Subcutaneous abdominal adipose tissue (tissue), 5 donors: ENCODE results near the gene CNTN4.

ENCODE experiments used
- H3K27ac ChIP-seq: one replicate; pipeline ENCODE4 v1.7.0; 2013; ENCODE audit warnings: low read depth, mild to moderate bottlenecking, inconsistent platforms, low read length, moderate library complexity
- H3K27me3 ChIP-seq, 5 donors: one replicate each; pipeline ENCODE4 v1.7.0; 2013; ENCODE audit warnings: low read length in 5 of 5, inconsistent platforms in 1 of 5; ENCODE audit not compliant: control insufficient read depth in 5 of 5, insufficient read depth in 4 of 5
- H3K36me3 ChIP-seq, 5 donors: one replicate each; pipeline ENCODE4 v1.7.0; 2013; ENCODE audit warnings: low read length in 5 of 5; ENCODE audit not compliant: control insufficient read depth in 5 of 5, insufficient read depth in 5 of 5
- H3K4me1 ChIP-seq, 5 donors: one replicate each; pipeline ENCODE4 v1.7.0; 2013; ENCODE audit warnings: low read length in 5 of 5, mild to moderate bottlenecking in 3 of 5, moderate library complexity in 1 of 5; ENCODE audit not compliant: control insufficient read depth in 5 of 5, insufficient read depth in 5 of 5
- H3K4me3 ChIP-seq, 5 donors: one replicate each; pipeline ENCODE4 v1.7.0; 2013; ENCODE audit warnings: low read length in 5 of 5, low read depth in 1 of 5
- H3K9ac ChIP-seq, 5 donors: one replicate each; pipeline ENCODE4 v1.7.0; 2013; ENCODE audit warnings: low read length in 5 of 5, mild to moderate bottlenecking in 4 of 5, moderate library complexity in 3 of 5
- H3K9me3 ChIP-seq, 5 donors: one replicate each; pipeline ENCODE4 v1.7.0; 2013; ENCODE audit warnings: low read length in 5 of 5; ENCODE audit not compliant: control insufficient read depth in 5 of 5
- donor health status: healthy.
- donor health status: healthy.
- donor health status: healthy.
- donor health status: healthy.
- donor health status: healthy.

The CNTN4 gene

DNA sequence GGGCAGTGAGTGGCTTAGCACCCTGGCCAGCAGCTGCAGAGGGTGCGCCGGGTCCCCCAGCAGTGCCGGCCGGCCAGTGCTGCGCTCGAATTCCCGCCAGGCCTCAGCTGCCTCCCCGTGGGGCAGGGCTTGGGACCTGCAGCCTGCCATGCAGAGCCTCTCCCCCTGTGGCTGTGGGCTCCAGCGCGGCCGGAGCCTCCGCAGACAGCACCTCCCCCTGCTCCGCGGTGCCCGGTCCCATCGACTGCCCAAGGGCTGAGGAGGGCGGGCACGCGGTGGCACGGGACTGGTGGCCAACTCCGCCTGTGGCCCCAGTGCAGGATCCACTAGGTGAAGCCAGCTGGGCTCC lies 386.3 kb downstream of the CNTN4 start:
- Histone ChIP-seq H3K4me1 (no peaks in the 10 kb centered on the region), H3K27ac (no peak overlapping the region)

DNA sequence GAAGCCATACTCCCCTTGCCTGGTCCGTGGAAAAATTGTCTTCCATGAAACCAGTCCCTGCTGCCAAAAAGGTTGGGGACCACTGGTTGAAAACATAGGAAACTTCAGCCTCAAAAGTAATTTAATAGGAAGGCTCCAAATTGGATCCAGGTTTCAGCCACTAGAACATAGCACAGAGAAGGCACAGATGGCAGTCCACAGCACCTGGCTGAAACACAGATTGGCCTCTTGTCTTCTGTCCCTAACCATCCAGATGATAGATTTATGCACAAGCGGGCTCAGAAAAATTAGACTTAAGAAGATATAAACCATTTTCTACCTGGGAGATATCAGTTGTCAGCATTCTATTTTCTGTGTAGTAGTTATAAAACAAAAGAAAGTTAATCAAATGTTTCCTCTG lies 397.1 kb downstream of the CNTN4 start:
- H3K4me1 ChIP-seq = no peaks in the 10 kb centered on the region
- no peak overlapping the region for H3K27ac ChIP-seq
- no peak overlapping the region for H3K9ac ChIP-seq
- no peaks in the 10 kb centered on the region for H3K27me3 ChIP-seq
- H3K36me3 ChIP-seq = no peaks in the 10 kb centered on the region
- H3K9me3 ChIP-seq = no peaks in the 10 kb centered on the region
- no peak overlapping the region for H3K4me3 ChIP-seq

More for the DNA sequence above, 386.3 kb downstream of the CNTN4 start:
- Histone ChIP-seq H3K4me3 (no peak overlapping the region), H3K9ac (no peak overlapping the region), H3K9me3 (peaks cover 0 to 4% (median 0%) of the 10 kb centered on the region in 5 donors), H3K36me3 (no peaks in the 10 kb centered on the region), H3K27me3 (no peaks in the 10 kb centered on the region)

DNA sequence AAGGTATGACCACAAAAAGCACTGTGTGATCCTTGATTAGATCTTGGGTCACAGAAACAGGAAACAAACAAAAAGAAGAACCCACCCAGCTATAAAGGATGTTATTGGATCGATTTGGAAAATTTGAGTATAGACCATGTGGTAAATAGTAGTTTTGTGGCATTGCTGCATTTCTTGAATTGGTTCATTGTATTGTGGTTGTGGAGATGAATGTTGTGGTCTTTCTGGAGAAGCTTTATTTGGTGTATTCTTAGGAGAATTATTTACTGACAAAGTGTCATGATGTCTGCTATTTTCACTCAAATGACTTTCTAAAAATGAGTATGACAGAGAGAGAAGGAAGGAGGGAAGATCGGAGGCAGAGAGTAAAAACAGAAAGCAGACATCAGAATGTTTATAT lies 406.2 kb downstream of the CNTN4 start:
- Histone ChIP-seq H3K4me1 (no peaks in the 10 kb centered on the region), H3K9ac (no peak overlapping the region), H3K27me3 (no peaks in the 10 kb centered on the region), H3K4me3 (no peak overlapping the region), H3K27ac (no peak overlapping the region), H3K36me3 (no peaks in the 10 kb centered on the region), H3K9me3 (no peaks in the 10 kb centered on the region)

DNA sequence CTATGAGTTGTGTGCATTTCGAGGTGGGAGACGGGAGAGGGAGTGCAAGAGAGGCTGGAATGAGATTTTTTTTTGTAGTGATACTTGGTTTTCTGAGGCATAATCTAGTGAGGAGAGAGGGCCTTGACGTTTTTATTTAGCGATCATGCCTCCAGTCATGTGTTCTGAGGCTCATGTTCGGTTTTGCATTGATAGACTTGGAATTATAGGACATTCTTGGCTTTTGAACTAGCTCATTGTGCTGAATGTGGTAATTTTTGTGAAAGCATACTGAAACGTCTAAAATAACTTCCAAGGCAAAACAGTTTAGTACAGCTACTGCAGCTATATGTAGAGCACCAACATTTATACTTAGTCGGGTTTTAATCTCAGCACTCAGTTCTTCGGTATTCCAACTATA lies 408.1 kb downstream of the CNTN4 start:
- Histone ChIP-seq H3K27ac (no peak overlapping the region), H3K4me3 (no peak overlapping the region), H3K36me3 (no peaks in the 10 kb centered on the region), H3K9ac (no peak overlapping the region), H3K27me3 (peaks cover 0 to 2% (median 0%) of the 10 kb centered on the region in 5 donors), H3K4me1 (no peaks in the 10 kb centered on the region), H3K9me3 (no peaks in the 10 kb centered on the region)

DNA sequence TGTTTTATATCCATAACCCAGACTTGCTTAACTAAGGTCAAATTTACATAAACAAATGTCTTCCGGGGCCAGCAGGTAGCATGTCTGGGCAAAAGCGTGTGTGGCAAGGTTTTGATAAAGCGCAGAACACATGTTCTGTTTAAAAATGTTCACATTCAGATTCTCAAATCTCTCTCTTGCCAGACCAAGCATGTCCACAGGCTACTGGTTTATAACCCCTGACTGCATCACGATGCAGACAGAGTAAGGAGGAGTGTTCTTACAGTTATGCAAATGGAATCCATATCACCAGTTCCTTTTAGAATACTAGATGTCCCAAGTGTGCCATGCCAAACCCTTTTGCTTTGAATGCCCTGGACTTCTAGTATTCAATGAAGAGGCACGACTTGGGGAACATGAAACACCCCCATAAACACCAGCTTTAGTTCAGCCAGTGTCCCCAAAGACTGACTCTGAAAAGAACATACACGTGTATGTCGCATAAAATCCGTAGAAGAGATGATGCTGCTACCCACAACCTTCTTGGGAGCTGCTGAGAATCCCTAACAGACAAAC lies 412.0 kb downstream of the CNTN4 start:
- no peak overlapping the region for H3K27ac ChIP-seq
- no peak overlapping the region for H3K4me3 ChIP-seq
- no peaks in the 10 kb centered on the region for H3K36me3 ChIP-seq
- H3K27me3 ChIP-seq = peaks cover 0 to 2% (median 0%) of the 10 kb centered on the region in 5 donors
- H3K4me1 ChIP-seq = no peaks in the 10 kb centered on the region
- H3K9me3 ChIP-seq = no peaks in the 10 kb centered on the region
- no peak overlapping the region for H3K9ac ChIP-seq

DNA sequence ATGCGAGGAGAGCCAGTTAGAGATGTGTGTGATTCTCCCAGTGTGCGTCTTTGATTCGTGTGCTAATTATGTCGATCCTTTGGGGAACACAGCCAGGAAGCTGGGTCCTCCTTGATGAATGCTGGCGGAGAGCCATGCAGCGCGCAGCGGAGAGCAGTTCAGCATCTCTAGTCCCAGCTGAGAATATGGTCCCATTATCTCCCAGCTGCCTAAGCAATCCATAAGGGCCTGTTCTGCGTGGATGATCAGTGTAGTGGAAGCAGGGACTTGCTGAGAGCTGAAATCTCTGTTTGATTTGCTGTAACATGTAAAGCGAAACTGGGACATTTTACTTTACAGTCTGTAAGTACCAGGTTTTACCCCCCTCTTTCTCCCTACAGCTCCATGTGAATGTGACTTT lies 412.7 kb downstream of the CNTN4 start:
- H3K9me3 ChIP-seq = no peaks in the 10 kb centered on the region
- H3K4me3 ChIP-seq = no peak overlapping the region
- no peaks in the 10 kb centered on the region for H3K36me3 ChIP-seq
- no peak overlapping the region for H3K9ac ChIP-seq
- peaks cover 0 to 2% (median 0%) of the 10 kb centered on the region in 5 donors for H3K27me3 ChIP-seq
- no peaks in the 10 kb centered on the region for H3K4me1 ChIP-seq
- no peak overlapping the region for H3K27ac ChIP-seq

DNA sequence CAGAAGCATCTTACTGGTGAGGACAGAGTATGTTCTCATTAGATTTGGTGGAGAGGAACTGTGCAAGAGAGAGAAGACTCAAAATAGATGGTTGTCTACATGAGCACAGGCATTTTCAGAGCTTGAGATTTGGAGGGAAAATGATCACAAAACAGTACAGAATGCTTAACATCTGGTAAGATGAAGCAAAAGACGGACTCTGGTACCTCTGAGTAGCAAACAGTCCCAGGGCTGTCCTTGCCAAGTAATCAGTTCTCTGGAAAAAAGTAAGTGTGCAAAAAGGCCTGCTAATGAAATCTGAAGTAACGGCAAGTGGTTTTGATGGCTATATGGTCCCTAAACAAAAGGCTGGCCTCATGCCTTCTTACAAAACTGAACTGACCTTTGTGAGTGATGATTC lies 414.2 kb downstream of the CNTN4 start:
- Histone ChIP-seq H3K9me3 (no peaks in the 10 kb centered on the region), H3K9ac (no peak overlapping the region), H3K27me3 (peaks cover 0 to 2% (median 0%) of the 10 kb centered on the region in 5 donors), H3K4me1 (no peaks in the 10 kb centered on the region), H3K36me3 (no peaks in the 10 kb centered on the region), H3K27ac (no peak overlapping the region), H3K4me3 (no peak overlapping the region)

DNA sequence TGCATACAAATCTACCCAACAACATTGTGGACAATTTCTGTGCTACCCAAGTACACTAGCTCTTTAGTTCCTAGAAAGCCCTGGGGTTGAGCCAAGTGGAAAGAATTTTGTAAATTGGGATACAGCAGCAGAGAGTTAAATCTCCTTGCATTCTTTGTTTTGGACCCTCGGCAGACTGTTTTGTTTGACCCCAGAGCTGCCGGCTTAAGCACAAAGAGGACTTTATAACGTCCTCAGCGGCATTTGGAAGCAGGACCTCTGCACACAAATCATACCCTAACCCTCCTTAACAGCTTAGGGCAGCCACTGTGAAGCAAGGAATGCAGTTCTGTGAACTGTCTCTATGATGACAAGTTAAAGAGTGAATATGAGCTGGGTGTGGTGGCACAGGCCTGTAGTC lies 415.3 kb downstream of the CNTN4 start:
- H3K4me3 ChIP-seq = no peak overlapping the region
- H3K9me3 ChIP-seq = peaks cover 0 to 1% (median 0%) of the 10 kb centered on the region in 5 donors
- no peak overlapping the region for H3K27ac ChIP-seq
- H3K36me3 ChIP-seq = no peaks in the 10 kb centered on the region
- H3K9ac ChIP-seq = no peak overlapping the region
- H3K4me1 ChIP-seq = no peaks in the 10 kb centered on the region
- peaks cover 0 to 2% (median 0%) of the 10 kb centered on the region in 5 donors for H3K27me3 ChIP-seq

DNA sequence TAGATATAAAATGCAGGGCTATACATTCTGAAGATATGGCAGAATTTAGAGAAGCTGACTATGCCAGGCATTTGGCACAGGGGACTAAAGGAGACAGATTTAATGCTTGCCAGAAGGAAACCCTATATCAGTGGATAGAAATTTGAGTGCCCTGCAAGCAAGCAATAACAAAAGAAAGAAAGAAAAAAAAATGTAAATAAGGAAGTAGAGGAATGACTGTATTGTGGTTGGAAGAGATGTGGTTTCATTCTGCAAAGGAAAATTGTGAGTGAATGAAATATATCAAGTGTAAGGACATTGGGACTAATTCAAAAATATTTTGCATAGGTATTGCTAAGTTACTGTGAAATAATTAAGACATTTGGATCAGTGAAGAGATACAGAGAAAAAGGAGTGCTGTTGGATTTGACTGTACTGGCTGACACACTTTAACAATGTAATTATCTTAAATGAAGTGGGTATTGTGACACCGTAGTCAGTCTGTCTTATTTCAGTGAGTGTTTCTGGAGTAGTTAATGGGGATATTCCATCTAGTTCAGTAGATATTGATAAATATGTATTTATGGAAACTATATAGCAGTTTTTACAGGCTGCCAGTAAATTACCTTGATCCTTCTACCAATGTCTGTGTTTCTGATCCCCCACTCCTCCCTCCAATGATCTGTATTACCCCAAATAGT lies 418.2 kb downstream of the CNTN4 start:
- Histone ChIP-seq H3K4me3 (no peak overlapping the region), H3K9ac (no peak overlapping the region), H3K27ac (no peak overlapping the region), H3K27me3 (no peaks in the 10 kb centered on the region), H3K36me3 (no peaks in the 10 kb centered on the region), H3K4me1 (no peaks in the 10 kb centered on the region), H3K9me3 (peaks cover 0 to 4% (median 0%) of the 10 kb centered on the region in 5 donors)

DNA sequence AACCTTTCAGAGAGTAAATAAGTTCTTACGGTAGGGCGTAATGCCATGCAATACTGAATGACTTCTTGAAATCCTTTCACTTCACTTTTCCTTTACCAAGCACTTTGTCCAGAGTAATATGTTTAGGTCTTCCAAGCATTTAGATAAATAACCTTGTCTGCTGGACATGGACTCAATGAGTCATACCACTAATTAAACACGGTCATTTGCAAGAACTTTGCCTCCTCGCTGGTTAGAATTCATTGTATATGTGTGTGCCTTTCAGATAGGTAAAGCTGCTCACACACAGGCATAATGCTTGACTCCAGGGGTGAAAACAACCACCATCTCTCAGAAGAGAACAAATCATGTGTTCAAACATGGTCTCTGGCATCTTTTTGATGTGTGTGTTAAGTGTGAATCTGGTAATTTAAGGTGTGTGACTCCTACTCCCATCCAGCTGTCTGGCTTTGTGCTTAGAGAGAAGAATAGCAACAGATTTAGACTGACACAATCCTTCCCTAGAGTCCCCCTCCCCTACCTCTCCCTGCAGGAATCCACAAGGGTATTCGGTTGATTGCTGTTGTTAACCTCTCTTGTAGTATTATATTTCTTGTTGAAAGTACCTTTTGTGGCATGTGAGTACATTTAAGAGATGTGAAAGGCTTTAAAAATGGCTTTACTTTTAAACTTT lies 419.0 kb downstream of the CNTN4 start:
- no peaks in the 10 kb centered on the region for H3K4me1 ChIP-seq
- H3K9ac ChIP-seq = no peak overlapping the region
- H3K4me3 ChIP-seq = no peak overlapping the region
- peaks cover 0 to 4% (median 0%) of the 10 kb centered on the region in 5 donors for H3K9me3 ChIP-seq
- no peak overlapping the region for H3K27ac ChIP-seq
- no peaks in the 10 kb centered on the region for H3K36me3 ChIP-seq
- no peaks in the 10 kb centered on the region for H3K27me3 ChIP-seq
